ENCODE data around the gene OR13A1. TPM values are rescaled to one million over a fixed set of nuclear protein-coding genes. Genes with fewer than 3 reads are reported as not detected.
"Not testable (repeated sequence)": the region's sequence is repeated elsewhere in the genome, so short reads cannot be mapped to it uniquely, and the experiment has no call there.

The OR13A1 gene
- total RNA-seq, 1 donor from 2014 or later = not detected

- DNase-seq (ENCODE audit: low spot score); H3K4me1 Mint-ChIP-seq (ENCODE audit: low read depth); intact Hi-C loops (cut with micrococcal nuclease); H3K4me3 Mint-ChIP-seq; H3K27ac Mint-ChIP-seq; H3K36me3 Mint-ChIP-seq (ENCODE audit: low read depth): not testable (repeated sequence)
- Mint-ChIP-seq H3K27me3 (ENCODE audit: insufficient read depth) (peaks cover 48% of the 10 kb centered on the region), H3K9me3 (peaks cover 22% of the 10 kb centered on the region)
Observed at GRCh38 chr10:45326864-45327263, 11.5 kb upstream of the OR13A1 start.

- Mint-ChIP-seq H3K9me3 (peaks cover 28% of the 10 kb centered on the region), H3K4me1 (ENCODE audit: low read depth) (no peaks in the 10 kb centered on the region), H3K27ac (no peak overlapping the region), H3K27me3 (ENCODE audit: insufficient read depth) (peaks cover 41% of the 10 kb centered on the region), H3K4me3 (no peak overlapping the region), H3K36me3 (ENCODE audit: low read depth) (no peaks in the 10 kb centered on the region)
- DNase-seq (ENCODE audit: low spot score) = no peak
- intact Hi-C loops (cut with micrococcal nuclease) = no loop called here
Observed at GRCh38 chr10:45325116-45325515, 9.7 kb upstream of the OR13A1 start.

GRCh38 chr10:45319702-45320101, 4.3 kb upstream of the OR13A1 start:
- H3K27ac Mint-ChIP-seq = no peak overlapping the region
- H3K27me3 Mint-ChIP-seq (ENCODE audit: insufficient read depth) = peaks cover 23% of the 10 kb centered on the region
- H3K9me3 Mint-ChIP-seq = peaks cover 11% of the 10 kb centered on the region
- H3K4me3 Mint-ChIP-seq = no peak overlapping the region
- H3K36me3 Mint-ChIP-seq (ENCODE audit: low read depth) = no peaks in the 10 kb centered on the region
- DNase-seq (ENCODE audit: low spot score) = no peak
- H3K4me1 Mint-ChIP-seq (ENCODE audit: low read depth) = no peaks in the 10 kb centered on the region
- intact Hi-C loops (cut with micrococcal nuclease) = no loop called here

GRCh38 chr10:45313264-45313873, 2.0 kb downstream of the OR13A1 start:
- Mint-ChIP-seq H3K27me3 (ENCODE audit: insufficient read depth) (peaks cover 34% of the 10 kb centered on the region), H3K4me3 (no peak overlapping the region), H3K4me1 (ENCODE audit: low read depth) (no peaks in the 10 kb centered on the region), H3K36me3 (ENCODE audit: low read depth) (no peaks in the 10 kb centered on the region), H3K9me3 (peaks cover 17% of the 10 kb centered on the region), H3K27ac (no peak overlapping the region)
- intact Hi-C loops (cut with micrococcal nuclease) = no loop called here
- DNase-seq (ENCODE audit: low spot score) = no peak

DNA sequence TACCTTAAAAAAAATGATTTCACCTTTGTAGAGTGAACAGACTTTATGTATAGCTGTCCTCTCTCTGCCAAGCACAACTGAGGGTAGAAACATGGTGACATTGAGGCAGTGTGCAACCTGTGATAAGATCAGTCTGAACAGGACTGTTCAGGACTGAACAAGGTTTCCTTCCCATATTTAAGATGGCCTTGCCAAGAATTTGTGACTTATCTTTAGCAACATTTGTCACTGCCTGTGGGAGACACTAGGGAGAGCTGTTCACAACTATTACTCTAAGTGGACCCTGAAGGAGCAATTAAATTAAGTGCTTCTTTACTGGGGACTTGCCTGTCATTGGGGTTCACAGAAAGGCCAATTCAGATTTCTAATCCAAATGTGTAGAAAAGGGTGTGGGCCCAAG, 6.7 kb downstream of the OR13A1 start:
- Mint-ChIP-seq H3K27me3 (ENCODE audit: insufficient read depth) (peaks cover 26% of the 10 kb centered on the region), H3K4me3 (no peak overlapping the region), H3K36me3 (ENCODE audit: low read depth) (no peaks in the 10 kb centered on the region), H3K4me1 (ENCODE audit: low read depth) (no peaks in the 10 kb centered on the region), H3K9me3 (peaks cover 17% of the 10 kb centered on the region), H3K27ac (no peak overlapping the region)
- intact Hi-C loops (cut with micrococcal nuclease) = no loop called here
- no peak for DNase-seq (ENCODE audit: low spot score)

- Mint-ChIP-seq H3K36me3 (ENCODE audit: low read depth) (no peaks in the 10 kb centered on the region), H3K4me1 (ENCODE audit: low read depth) (peaks cover 9% of the 10 kb centered on the region), H3K9me3 (no peaks in the 10 kb centered on the region), H3K27ac (no peak overlapping the region), H3K4me3 (no peak overlapping the region), H3K27me3 (ENCODE audit: insufficient read depth) (peaks cover 20% of the 10 kb centered on the region)
- no peak for DNase-seq (ENCODE audit: low spot score)
- intact Hi-C loops (cut with micrococcal nuclease) = no loop called here
Observed at GRCh38 chr10:45302573-45302972, 12.8 kb downstream of the OR13A1 start.

GRCh38 chr10:45298341-45298955, 17.0 kb downstream of the OR13A1 start:
- Mint-ChIP-seq H3K27me3 (ENCODE audit: insufficient read depth) (peaks cover 23% of the 10 kb centered on the region), H3K4me1 (ENCODE audit: low read depth) (peaks cover 25% of the 10 kb centered on the region), H3K4me3 (peak overlapping the region; percentile 3)
- DNase-seq (ENCODE audit: low spot score); intact Hi-C loops (cut with micrococcal nuclease); H3K36me3 Mint-ChIP-seq (ENCODE audit: low read depth); H3K27ac Mint-ChIP-seq; H3K9me3 Mint-ChIP-seq: not testable (repeated sequence)

- Mint-ChIP-seq H3K4me3 (no peak overlapping the region), H3K4me1 (ENCODE audit: low read depth) (peaks cover 40% of the 10 kb centered on the region), H3K36me3 (ENCODE audit: low read depth) (peaks cover 4% of the 10 kb centered on the region), H3K27me3 (ENCODE audit: insufficient read depth) (peaks cover 14% of the 10 kb centered on the region), H3K9me3 (peaks cover 3% of the 10 kb centered on the region), H3K27ac (no peak overlapping the region)
- intact Hi-C loops (cut with micrococcal nuclease) = no loop called here
- no peak for DNase-seq (ENCODE audit: low spot score)
Observed at GRCh38 chr10:45294681-45295080, 20.7 kb downstream of the OR13A1 start.

DNA sequence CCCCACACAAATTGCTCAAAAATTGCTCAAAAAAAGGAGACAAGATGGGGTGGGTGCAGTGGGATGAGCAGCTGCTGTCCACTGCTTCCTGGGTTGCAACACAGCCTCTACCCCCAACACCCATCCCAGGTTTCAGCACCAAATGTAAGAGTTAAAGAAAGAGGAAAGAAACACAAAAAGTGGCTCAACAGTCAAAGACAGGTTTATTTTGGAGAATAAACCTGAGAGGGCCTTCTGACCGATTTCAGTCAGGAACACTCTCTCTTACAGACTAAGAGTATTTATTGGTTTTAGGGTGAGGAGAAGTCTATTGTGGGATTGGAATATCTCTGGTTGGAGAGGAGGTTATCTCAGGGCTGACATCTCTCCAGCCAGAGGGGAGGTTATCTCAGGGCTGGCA, 28.4 kb downstream of the OR13A1 start:
- peaks cover 10% of the 10 kb centered on the region for H3K4me1 Mint-ChIP-seq (ENCODE audit: low read depth)
- H3K27me3 Mint-ChIP-seq (ENCODE audit: insufficient read depth) = peaks cover 11% of the 10 kb centered on the region
- peaks cover 3% of the 10 kb centered on the region for H3K9me3 Mint-ChIP-seq
- H3K27ac Mint-ChIP-seq = no peak overlapping the region
- no peak overlapping the region for H3K4me3 Mint-ChIP-seq
- no peak for DNase-seq (ENCODE audit: low spot score)
- intact Hi-C loops (cut with micrococcal nuclease) = no loop called here
- H3K36me3 Mint-ChIP-seq (ENCODE audit: low read depth) = peaks cover 2% of the 10 kb centered on the region

DNA sequence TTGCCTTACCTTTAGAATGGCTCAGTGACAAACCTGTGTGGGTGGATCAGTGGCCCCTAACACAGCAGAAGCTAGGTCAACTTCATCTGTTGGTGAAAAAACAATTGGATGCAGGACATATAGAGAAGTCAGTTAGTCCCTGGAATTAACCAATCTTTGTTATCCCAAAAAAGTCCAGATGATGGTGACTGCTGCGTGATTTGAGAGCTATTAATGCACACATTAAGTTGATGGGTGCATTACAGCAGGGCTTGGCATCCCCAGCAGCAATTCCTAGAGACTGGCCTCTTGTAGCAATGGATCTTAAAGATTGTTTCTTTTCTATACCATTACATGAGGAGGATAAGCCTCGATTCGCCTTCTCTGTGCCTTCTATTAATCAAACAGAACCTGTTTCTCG, 33.3 kb downstream of the OR13A1 start:
- Mint-ChIP-seq H3K4me3 (no peak overlapping the region), H3K36me3 (ENCODE audit: low read depth) (no peaks in the 10 kb centered on the region), H3K4me1 (ENCODE audit: low read depth) (no peaks in the 10 kb centered on the region), H3K9me3 (no peaks in the 10 kb centered on the region), H3K27me3 (ENCODE audit: insufficient read depth) (peaks cover 22% of the 10 kb centered on the region), H3K27ac (no peak overlapping the region)
- intact Hi-C loops (cut with micrococcal nuclease) = no loop called here
- no peak for DNase-seq (ENCODE audit: low spot score)

DNA sequence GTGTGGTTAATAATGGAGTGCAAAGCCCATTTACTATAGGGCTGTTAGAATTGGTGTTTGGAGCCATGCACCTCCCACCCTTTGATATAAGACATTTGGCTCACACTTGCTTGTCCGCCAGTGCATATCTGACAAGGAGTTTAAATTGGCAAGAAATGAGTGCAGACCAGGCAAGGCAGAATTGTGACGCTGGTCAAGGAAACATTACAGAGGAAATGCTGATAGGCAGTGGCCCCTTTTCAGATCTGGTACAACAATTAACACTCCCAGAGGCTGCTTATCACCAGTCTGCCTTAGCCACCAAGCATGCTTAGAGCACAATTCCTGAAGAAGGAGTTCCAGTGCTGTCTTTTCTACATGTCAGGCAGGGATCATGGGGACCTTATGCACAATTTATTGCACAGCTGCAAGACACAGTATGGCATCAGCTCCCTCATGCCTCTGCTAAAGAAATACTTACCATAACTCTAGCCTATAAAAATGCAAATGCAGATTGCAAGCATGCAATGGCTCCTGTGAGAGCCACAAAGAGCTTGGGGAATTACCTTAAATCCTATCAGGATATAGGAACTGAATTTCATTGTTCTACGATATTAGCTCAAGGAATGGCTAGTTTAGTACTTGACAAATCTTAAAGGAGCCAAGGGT, 35.2 kb downstream of the OR13A1 start:
- no peak for DNase-seq (ENCODE audit: low spot score)
- peaks cover 19% of the 10 kb centered on the region for H3K27me3 Mint-ChIP-seq (ENCODE audit: insufficient read depth)
- no peak overlapping the region for H3K27ac Mint-ChIP-seq
- intact Hi-C loops (cut with micrococcal nuclease) = no loop called here
- H3K4me3 Mint-ChIP-seq = no peak overlapping the region
- no peaks in the 10 kb centered on the region for H3K36me3 Mint-ChIP-seq (ENCODE audit: low read depth)
- no peaks in the 10 kb centered on the region for H3K9me3 Mint-ChIP-seq
- H3K4me1 Mint-ChIP-seq (ENCODE audit: low read depth) = no peaks in the 10 kb centered on the region

DNA sequence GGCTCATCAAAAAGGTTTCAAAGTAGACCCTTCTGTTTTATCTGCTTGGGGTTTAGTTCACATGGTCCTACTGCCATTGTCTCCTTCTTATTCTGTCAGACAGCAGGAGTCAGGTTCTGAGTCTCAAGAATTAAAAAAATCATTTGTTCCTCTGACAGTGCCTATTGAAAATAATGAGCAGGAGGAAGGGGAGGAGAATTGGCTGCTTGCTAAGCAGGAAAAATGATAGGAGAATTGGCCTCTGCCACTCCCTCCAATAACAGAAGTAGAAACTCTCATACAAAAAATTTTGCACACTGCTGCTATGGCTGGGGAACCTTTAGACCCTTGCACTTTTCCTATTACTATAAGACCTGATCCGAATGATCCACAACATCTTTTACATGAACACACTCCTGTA, 35.7 kb downstream of the OR13A1 start:
- H3K27me3 Mint-ChIP-seq (ENCODE audit: insufficient read depth) = peaks cover 19% of the 10 kb centered on the region
- no peak for DNase-seq (ENCODE audit: low spot score)
- H3K27ac Mint-ChIP-seq = no peak overlapping the region
- H3K4me1 Mint-ChIP-seq (ENCODE audit: low read depth) = no peaks in the 10 kb centered on the region
- intact Hi-C loops (cut with micrococcal nuclease) = no loop called here
- no peaks in the 10 kb centered on the region for H3K36me3 Mint-ChIP-seq (ENCODE audit: low read depth)
- no peaks in the 10 kb centered on the region for H3K9me3 Mint-ChIP-seq
- H3K4me3 Mint-ChIP-seq = no peak overlapping the region

DNA sequence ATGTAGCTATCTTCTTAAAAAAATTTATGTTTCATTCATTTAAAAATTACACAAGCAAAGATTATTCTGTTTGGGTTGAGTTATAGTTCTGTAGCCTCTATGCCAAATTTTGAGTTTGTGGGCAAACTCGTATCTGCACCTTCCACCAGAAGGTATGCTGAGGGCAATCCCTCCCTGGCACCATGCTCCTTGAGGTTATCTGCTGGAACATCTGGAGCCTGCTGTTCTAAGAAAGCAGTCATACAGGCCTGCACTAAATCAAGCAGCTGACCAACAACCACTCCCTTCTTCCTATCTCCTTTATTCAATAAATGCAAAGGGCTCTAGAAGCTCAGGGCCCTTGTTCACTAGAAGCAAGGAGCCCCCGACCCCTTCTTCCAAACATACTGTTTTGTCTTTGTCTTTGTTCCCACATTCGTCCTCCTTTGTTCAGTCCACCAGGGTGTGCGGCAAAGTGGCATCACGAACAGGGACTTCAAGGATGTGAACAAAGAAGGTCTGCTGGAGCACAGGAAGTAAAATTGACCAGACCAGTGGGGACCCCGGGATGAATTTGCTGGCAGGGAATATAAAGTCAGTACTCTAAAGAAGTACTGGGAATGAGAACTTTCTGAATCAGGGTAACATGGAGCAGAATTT, 36.4 kb downstream of the OR13A1 start:
- Mint-ChIP-seq H3K9me3 (no peaks in the 10 kb centered on the region), H3K27me3 (ENCODE audit: insufficient read depth) (peaks cover 22% of the 10 kb centered on the region), H3K36me3 (ENCODE audit: low read depth) (no peaks in the 10 kb centered on the region), H3K4me3 (no peak overlapping the region), H3K4me1 (ENCODE audit: low read depth) (no peaks in the 10 kb centered on the region), H3K27ac (no peak overlapping the region)
- DNase-seq (ENCODE audit: low spot score) = no peak
- intact Hi-C loops (cut with micrococcal nuclease) = no loop called here

Measured in activated T-helper 1 cell treated with anti-CD3 and anti-CD28 coated beads, Interleukin-12 subunit alpha, Interleukin-12 subunit beta, Interleukin-2, Interleukin-4 antibody, amounts not matched to agents 30 ng/mL and 10 ng/mL and 1 ng/mL, durations not matched to agents 14 hours and 24 hours and 36 hours (primary cell).